Pancreas (tissue), 10 donors: Measurements from ENCODE around the gene SATB1. TPM values are rescaled to one million over a fixed set of nuclear protein-coding genes. Genes with fewer than 3 reads are reported as not detected.

Experiments
- ATAC-seq, 4 donors: fragments of 200-7000 bp; cut with Tn5 transposase; one replicate each; pipeline versions ENCODE4 v1.8.0 to v1.9.1; 2020; ENCODE audit warnings: mild to moderate bottlenecking in 4 of 4, moderate library complexity in 4 of 4
- DNase-seq, 6 donors: peaks; one replicate each; pipeline ENCODE4 v3.0.0-alpha.2; 2020
- FAIRE-seq: peaks from 2 replicates; lab custom pipeline; 2012; peaks lifted over from hg19 to GRCh38; lab: Jason Lieb, UNC
- H3K27ac ChIP-seq, 4 donors: fragments of 200-600 bp; sonication (generic); 1 replicate in 3 of 4; 2 replicates in 1 of 4; pipeline versions ENCODE4 v1.5.0 to v1.8.0; 2020
- H3K27me3 ChIP-seq, 4 donors: fragments of 200-600 bp; one replicate each; pipeline ENCODE4 v1.8.0; 2021
- H3K36me3 ChIP-seq, 3 donors: fragments of 200-600 bp; sonication (generic) in 1 of 3; one replicate each; pipeline versions ENCODE4 v1.5.0 to v1.8.0; 2020 to 2021
- H3K4me1 ChIP-seq, 3 donors: fragments of 200-600 bp; one replicate each; pipeline ENCODE4 v1.8.0; 2021
- H3K4me3 ChIP-seq, 4 donors: fragments of 200-600 bp; sonication (generic) in 2 of 4; one replicate each; pipeline versions ENCODE4 v1.5.0 to v1.8.0; 2020 to 2021
- H3K9me3 ChIP-seq, 4 donors: fragments of 200-600 bp; one replicate each; pipeline ENCODE4 v1.8.0; 2021
- WGBS, 2 donors: extraction: QIAGEN DNeasy Blood & Tissue Kit; methylation state at CpG; one replicate each; pipeline ENCODE4 v1.1.7; 2013; 5-methylcytosine and 5-hydroxymethylcytosine counted together
- intact Hi-C, 3 donors: fragments of 100-400 bp; cut with DNase I; formaldehyde crosslinking; loops; one replicate each; pipeline versions ENCODE4 v1.11.1 to v1.14.2; 2022
- polyA plus RNA-seq, 2 donors: library from polyadenylated mRNA; stranded (reverse); fragments of 200-250 nt; gene quantifications; one replicate each; pipeline ENCODE4 v1.2.3, GENCODE V29; 2013
- total RNA-seq, 6 donors: library from RNA; stranded (reverse); fragmentation: NEBNext Ultra II Directional in 4 of 6; extraction: Animal tissue kit (Norgen Biotek cat#: 25700) in 4 of 6; gene quantifications; one replicate each; pipeline versions ENCODE4 v1.2.1 to v1.2.4, GENCODE V29; 2021 to 2023
- TF ChIP-seq, protein P1 (sequence below), 4 donors: fragments of 200-600 bp; sonication (generic) in 3 of 4; IDR thresholded peaks; one replicate each; pipeline versions ENCODE4 v1.5.0 to v1.8.0; 2021; ENCODE audit warnings: antibody characterized with exemption in 4 of 4
- donor health status: healthy with polysubstance abuse.
- donor health status: DM: no; HTN: no; CAD: no; lungs with moderate emphysema.
- donor health status: DM: no; HTN: no; CAD: no.
- donor health status: control.
- donor health status: control.
- donor health status: Bipolar disorder and iron deficiency.
- donor health status: DM: yes; HTN: yes; CAD: no.
- donor health status: DM: no; HTN: no; CAD: no.
- donor health status: DM: no; HTN: no; CAD: no.
- donor health status: DM: yes; HTN: yes; CAD: no.

Gene SATB1
- total and polyA plus RNA-seq, 8 donors = 12.6 to 40.0 (median 26.7) TPM

DNA sequence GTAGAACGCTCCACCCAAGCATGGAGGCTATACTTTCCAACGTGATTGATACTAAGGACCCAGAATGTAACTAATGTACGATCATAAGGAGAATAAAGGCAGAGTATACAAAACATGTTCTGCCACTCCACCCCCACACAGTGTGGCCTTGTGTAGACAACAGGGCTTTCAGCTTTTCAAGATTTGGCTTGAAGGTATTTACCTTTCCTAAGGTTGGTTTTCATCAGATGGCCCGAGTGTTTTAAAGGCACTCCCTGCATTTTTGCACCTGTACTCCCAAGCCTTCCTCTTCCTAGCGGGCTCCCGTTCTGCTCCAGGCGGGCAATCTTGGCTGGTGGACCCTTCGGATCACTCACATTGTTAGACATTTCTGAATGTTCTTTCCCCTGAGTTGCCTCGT is 4.6 kb downstream of the SATB1 start:
- intact Hi-C loops = no loop called here
- Histone ChIP-seq H3K27me3 (no peaks in the 10 kb centered on the region), H3K4me3 (no peak overlapping the region), H3K9me3 (no peaks in the 10 kb centered on the region), H3K27ac (no peak overlapping the region), H3K36me3 (peaks cover 0 to 23% (median 5%) of the 10 kb centered on the region in 3 donors), H3K4me1 (peaks cover 0 to 22% (median 5%) of the 10 kb centered on the region in 3 donors)
- DNase-seq (no peak), ATAC-seq (no peak), FAIRE-seq (no peak)
- TF ChIP-seq, protein P1, sequence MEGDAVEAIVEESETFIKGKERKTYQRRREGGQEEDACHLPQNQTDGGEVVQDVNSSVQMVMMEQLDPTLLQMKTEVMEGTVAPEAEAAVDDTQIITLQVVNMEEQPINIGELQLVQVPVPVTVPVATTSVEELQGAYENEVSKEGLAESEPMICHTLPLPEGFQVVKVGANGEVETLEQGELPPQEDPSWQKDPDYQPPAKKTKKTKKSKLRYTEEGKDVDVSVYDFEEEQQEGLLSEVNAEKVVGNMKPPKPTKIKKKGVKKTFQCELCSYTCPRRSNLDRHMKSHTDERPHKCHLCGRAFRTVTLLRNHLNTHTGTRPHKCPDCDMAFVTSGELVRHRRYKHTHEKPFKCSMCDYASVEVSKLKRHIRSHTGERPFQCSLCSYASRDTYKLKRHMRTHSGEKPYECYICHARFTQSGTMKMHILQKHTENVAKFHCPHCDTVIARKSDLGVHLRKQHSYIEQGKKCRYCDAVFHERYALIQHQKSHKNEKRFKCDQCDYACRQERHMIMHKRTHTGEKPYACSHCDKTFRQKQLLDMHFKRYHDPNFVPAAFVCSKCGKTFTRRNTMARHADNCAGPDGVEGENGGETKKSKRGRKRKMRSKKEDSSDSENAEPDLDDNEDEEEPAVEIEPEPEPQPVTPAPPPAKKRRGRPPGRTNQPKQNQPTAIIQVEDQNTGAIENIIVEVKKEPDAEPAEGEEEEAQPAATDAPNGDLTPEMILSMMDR (IDR thresholded peaks at IDR 0.05) = no peak
- WGBS, 2 donors = 85 to 86% methylated on average over 9 of the region's 9 CpGs

DNA sequence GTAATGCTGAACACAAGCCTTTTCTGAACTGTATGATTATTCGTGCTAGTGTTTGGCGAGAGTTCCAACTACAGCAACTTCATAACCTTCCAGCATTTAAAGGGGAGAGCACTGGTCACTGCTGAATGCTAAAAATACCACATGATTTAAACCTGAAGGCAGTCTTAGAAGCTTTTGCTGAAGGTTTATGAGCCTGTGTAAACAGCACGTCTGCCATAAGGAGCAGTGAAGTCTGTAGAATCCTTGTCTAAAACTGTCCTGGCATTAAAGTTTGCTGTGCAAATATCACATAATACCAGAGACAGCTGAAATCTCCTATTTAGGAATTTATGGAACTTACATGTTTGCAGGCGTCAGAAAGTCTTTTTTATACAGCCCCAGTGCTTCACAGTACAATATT is 5.9 kb downstream of the SATB1 start:
- Histone ChIP-seq H3K4me3 (no peak overlapping the region), H3K27me3 (no peaks in the 10 kb centered on the region), H3K4me1 (peaks cover 0 to 22% (median 5%) of the 10 kb centered on the region in 3 donors), H3K9me3 (no peaks in the 10 kb centered on the region), H3K27ac (no peak overlapping the region), H3K36me3 (peaks cover 0 to 33% (median 6%) of the 10 kb centered on the region in 3 donors)
- WGBS, 2 donors = 56 to 69% methylated on average over 4 of the region's 4 CpGs
- FAIRE-seq (peak; percentile 20), ATAC-seq (no peak), DNase-seq (no peak)
- intact Hi-C loops = no loop called here
- TF ChIP-seq, protein P1 (IDR thresholded peaks at IDR 0.05) = no peak

DNA sequence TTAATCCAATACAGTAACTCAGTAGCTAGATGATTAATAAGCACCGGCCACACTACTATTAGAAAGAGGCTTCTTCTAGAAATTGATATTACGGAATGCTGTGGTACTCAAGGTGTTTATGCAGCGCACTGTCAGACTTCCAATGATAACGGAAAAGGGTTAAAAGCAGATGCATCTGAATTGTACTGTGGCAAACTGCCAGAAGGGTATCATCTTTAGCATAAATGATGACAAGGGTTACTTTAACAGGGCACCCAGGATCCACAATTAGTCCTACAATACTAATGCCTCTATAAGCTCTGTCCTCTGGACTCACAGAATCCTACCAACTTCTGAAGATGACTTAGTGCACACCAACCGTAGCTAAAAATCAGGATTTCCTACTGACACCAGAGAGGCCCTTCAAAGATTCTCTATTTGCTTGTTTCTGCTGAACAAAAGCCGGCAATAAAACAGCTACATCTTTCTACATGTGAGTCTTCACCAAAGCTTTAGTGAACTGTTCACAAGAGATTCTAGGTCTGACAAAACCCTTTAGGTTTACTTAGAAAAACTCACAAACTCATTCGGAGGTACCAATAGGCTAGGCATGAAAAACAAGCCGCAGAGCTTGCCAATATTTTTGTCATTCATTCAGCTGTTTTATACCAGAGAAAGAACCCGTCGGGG is 7.1 kb downstream of the SATB1 start:
- Histone ChIP-seq H3K4me1 (peaks cover 0 to 22% (median 5%) of the 10 kb centered on the region in 3 donors), H3K4me3 (no peak overlapping the region), H3K27ac (no peak overlapping the region), H3K9me3 (no peaks in the 10 kb centered on the region), H3K27me3 (no peaks in the 10 kb centered on the region), H3K36me3 (peaks cover 0 to 33% (median 6%) of the 10 kb centered on the region in 3 donors)
- no peak for ATAC-seq
- DNase-seq = no peak
- intact Hi-C loops = no loop called here
- 88 to 90% methylated on average over 10 of the region's 10 CpGs for WGBS, 2 donors
- no peak for FAIRE-seq
- TF ChIP-seq, protein P1 (IDR thresholded peaks at IDR 0.05) = no peak

DNA sequence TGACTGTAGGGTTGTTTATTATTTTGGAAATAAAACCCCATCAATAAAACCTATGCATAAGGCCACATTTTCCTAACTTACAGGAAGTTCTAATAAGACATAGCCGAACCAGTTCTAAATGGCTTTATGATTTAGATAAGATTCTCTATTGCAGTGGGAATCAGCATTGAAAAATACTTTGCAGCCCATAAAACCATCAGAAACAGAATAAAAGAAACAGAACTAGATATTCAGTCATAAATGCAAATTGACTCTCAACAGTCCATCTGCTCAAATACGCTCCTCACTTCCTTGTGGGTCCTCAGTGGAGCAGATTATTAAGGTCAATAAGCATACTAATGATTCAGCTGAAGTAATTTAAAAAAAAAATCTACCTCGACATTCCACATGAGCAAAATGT is 8.8 kb downstream of the SATB1 start:
- intact Hi-C loops = no loop called here
- no peak overlapping the region for H3K4me3 ChIP-seq
- ATAC-seq (no peak), DNase-seq (no peak), FAIRE-seq (no peak)
- H3K27ac ChIP-seq = no peak overlapping the region
- TF ChIP-seq, protein P1 (IDR thresholded peaks at IDR 0.05) = no peak
- H3K4me1 ChIP-seq = peaks cover 0 to 10% (median 0%) of the 10 kb centered on the region in 3 donors
- no peaks in the 10 kb centered on the region for H3K9me3 ChIP-seq
- peaks cover 0 to 33% (median 6%) of the 10 kb centered on the region in 3 donors for H3K36me3 ChIP-seq
- 73 to 82% methylated on average over 3 of the region's 3 CpGs for WGBS, 2 donors
- H3K27me3 ChIP-seq = no peaks in the 10 kb centered on the region

DNA sequence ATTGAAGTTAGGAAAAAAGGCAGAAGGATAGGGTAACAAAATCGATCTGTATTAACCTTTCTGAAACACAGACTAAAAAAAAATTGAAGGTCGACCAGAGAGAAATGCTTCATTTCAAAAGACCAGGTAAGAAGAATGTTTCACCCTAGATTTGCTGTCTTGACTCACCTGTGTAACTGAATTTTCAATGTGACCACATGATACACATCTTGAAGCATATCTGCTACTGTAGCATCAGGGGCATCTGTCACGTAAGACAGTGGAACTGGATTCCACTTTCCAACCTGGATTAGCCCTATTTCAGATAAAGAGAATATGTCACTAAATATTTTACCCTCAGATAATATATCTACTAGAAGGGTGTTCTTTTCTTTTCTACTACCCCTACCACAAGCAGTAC is 9.3 kb downstream of the SATB1 start:
- no peak for FAIRE-seq
- peaks cover 0 to 10% (median 0%) of the 10 kb centered on the region in 3 donors for H3K4me1 ChIP-seq
- intact Hi-C loops = no loop called here
- 84 to 90% methylated on average over 3 of the region's 3 CpGs for WGBS, 2 donors
- H3K36me3 ChIP-seq = peaks cover 0 to 33% (median 6%) of the 10 kb centered on the region in 3 donors
- no peaks in the 10 kb centered on the region for H3K27me3 ChIP-seq
- no peak for DNase-seq
- H3K9me3 ChIP-seq = no peaks in the 10 kb centered on the region
- no peak overlapping the region for H3K27ac ChIP-seq
- TF ChIP-seq, protein P1 (IDR thresholded peaks at IDR 0.05) = no peak
- no peak for ATAC-seq
- no peak overlapping the region for H3K4me3 ChIP-seq
